ENCODE measurements around the gene PXMP2.

PXMP2 gene
- 0 to 1.9 (median 0.85) reads per million in 9 experiments for total RNA-seq

- DNase-seq = peak; percentile 90
- Mint-ChIP-seq H3K4me1 (ENCODE audit: low read depth in 2 of 2) (peaks cover 10 to 16% of the 10 kb centered on the region in 2 donors), H3K27me3 (no peaks in the 10 kb centered on the region), H3K27ac (peak within 1 kb of the TSS; percentile 41 to 76), H3K36me3 (ENCODE audit: insufficient read depth) (peaks cover 16% of the 10 kb centered on the region), H3K4me3 (peak within 1 kb of the TSS; percentile 79 to 85), H3K9me3 (no peaks in the 10 kb centered on the region)
- peak; percentile 91 for ATAC-seq (replicated peaks)
Observed at GRCh38 chr12:132687211-132688164, at the start of gene PXMP2, which contains the start of gene POLE. Gene PXMP2 (plus strand): TSS chr12:132687587. CDS start chr12:132687671, 84 bp downstream. Gene POLE (minus strand): TSS chr12:132687342. CDS start chr12:132687315, 27 bp downstream.

- peaks cover 2 to 8% of the 10 kb centered on the region in 2 donors for H3K4me1 Mint-ChIP-seq (ENCODE audit: low read depth in 2 of 2)
- no peak for DNase-seq
- H3K9me3 Mint-ChIP-seq = no peaks in the 10 kb centered on the region
- no peak for ATAC-seq (replicated peaks)
- H3K36me3 Mint-ChIP-seq (ENCODE audit: insufficient read depth) = peaks cover 4% of the 10 kb centered on the region
- H3K27ac Mint-ChIP-seq = peak overlapping the region in 1 of 2 donors; percentile 46
- no peak overlapping the region for H3K4me3 Mint-ChIP-seq
- H3K27me3 Mint-ChIP-seq = no peaks in the 10 kb centered on the region
Observed at GRCh38 chr12:132637811-132638210, 49.6 kb upstream of the PXMP2 start.

DNA sequence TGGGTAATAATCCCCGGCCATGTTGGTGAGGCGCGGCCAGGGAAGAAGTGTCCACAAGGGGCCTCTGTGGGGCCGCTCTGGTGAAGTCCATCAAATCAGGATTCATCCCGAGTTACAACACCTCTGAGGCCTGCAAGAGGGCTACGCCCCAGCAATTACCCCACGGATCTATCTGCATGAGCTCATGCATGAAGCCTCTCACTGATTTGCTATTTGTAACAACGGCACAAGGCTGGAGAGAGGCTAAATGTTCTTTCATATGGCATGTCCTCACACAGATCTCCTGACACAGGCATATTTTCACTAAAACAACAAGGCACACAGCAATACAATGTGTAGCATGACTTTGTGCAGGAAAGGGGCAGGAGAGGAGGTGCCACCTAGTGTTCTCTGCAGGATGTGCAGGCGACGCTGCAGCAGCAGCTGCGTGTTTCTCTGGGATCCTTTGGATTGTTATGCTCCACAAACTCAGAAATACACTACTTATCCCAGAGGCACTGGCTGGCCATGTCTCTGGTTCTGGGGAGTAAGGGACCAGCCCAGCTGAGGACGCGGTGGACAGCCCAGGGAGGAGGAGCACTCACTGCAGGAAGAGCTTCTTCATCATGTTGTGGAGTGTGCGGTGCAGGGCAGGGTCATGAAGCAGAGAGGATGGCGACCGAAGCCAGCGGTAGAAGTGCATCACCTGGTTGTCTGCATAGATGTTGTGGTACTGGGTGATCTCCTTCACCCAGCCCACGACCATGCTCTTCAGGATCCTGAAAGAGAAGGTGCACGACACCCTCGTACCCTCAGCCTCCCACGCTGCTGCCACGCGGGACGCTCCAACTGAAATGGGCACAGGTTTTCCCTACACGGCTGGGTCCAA is 48.6 kb upstream of the PXMP2 start:
- Mint-ChIP-seq H3K27me3 (no peaks in the 10 kb centered on the region), H3K36me3 (ENCODE audit: insufficient read depth) (peaks cover 4% of the 10 kb centered on the region), H3K27ac (no peak overlapping the region), H3K4me1 (ENCODE audit: low read depth in 2 of 2) (peaks cover 2 to 8% of the 10 kb centered on the region in 2 donors), H3K4me3 (no peak overlapping the region), H3K9me3 (no peaks in the 10 kb centered on the region)
- no peak for DNase-seq
- ATAC-seq (replicated peaks) = no peak

GRCh38 chr12:132639956-132640520 is 47.3 kb upstream of the PXMP2 start:
- DNase-seq = no peak
- no peak for ATAC-seq (replicated peaks)
- Mint-ChIP-seq H3K4me3 (no peak overlapping the region), H3K9me3 (no peaks in the 10 kb centered on the region), H3K36me3 (ENCODE audit: insufficient read depth) (peaks cover 4% of the 10 kb centered on the region), H3K4me1 (ENCODE audit: low read depth in 2 of 2) (peaks cover 2 to 8% of the 10 kb centered on the region in 2 donors), H3K27me3 (no peaks in the 10 kb centered on the region), H3K27ac (peak overlapping the region in 1 of 2 donors; percentile 15)

DNA sequence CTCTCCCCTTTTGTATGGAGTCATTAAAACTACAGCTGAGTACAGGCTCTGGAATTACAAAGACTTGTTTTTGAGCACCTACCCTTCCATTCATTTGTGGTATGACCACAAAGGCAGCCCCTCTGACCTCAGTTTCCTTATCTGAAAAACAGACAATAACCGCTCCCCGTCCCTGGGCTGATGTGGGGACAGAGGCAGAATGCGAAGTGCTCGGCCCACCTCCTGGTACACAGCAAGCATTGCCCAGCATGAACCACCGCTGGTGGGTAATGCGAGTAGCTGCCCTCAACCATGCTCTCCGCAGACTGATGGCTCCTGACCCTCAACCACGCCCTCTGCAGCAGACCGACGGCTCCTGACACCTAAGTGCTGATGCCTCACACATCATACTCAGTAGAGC is 46.5 kb upstream of the PXMP2 start:
- DNase-seq (no peak), ATAC-seq (replicated peaks) (no peak)
- peak overlapping the region in 1 of 2 donors; percentile 15 for H3K27ac Mint-ChIP-seq
- H3K27me3 Mint-ChIP-seq = no peaks in the 10 kb centered on the region
- no peaks in the 10 kb centered on the region for H3K9me3 Mint-ChIP-seq
- peaks cover 8% of the 10 kb centered on the region for H3K36me3 Mint-ChIP-seq (ENCODE audit: insufficient read depth)
- H3K4me1 Mint-ChIP-seq (ENCODE audit: low read depth in 2 of 2) = peaks cover 2 to 8% of the 10 kb centered on the region in 2 donors
- H3K4me3 Mint-ChIP-seq = no peak overlapping the region

DNA sequence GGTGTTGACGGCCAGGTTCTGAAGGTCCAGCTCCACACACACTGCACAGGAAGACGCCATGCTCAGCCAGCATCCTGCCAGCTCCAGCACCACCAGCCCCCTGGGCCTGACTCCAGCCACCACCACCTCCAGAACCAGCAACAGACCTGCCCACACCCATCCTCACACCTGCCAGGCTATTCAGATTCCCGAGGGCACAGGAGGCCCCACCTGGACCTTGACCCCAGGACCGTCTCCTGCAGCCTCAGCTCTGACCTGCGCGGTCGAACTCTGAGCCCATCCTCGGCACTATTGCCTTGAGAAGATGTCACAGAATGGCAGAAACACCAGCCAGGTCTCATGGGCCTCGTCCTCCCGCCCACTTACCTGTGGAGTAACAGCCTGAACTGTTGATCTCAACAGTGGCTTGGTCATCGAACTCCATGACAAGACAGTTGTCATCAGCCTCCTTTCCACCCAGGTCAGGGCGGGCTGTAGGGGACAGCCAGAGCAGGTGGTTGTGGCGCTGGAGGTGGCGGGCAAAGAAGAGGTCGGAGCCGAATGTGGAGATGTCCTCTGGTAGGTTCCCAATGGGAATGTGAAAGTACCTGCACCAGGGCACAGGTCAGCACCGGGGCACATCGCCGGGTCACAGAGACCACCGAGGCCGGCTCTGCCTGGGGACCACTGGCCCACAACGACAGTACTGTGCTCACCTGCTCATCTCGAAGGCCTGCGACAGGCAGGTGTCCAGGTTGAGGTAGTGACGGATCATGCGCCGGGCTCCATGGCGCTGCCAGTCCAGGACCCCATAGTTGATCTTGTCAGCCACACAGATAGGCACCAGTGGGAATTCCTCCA is 45.4 kb upstream of the PXMP2 start:
- DNase-seq (no peak), ATAC-seq (replicated peaks) (no peak)
- Mint-ChIP-seq H3K27me3 (no peaks in the 10 kb centered on the region), H3K36me3 (ENCODE audit: insufficient read depth) (peaks cover 17% of the 10 kb centered on the region), H3K27ac (no peak overlapping the region), H3K9me3 (no peaks in the 10 kb centered on the region), H3K4me3 (no peak overlapping the region), H3K4me1 (ENCODE audit: low read depth in 2 of 2) (peaks cover 2 to 8% of the 10 kb centered on the region in 2 donors)

- peaks cover 20% of the 10 kb centered on the region for H3K36me3 Mint-ChIP-seq (ENCODE audit: insufficient read depth)
- DNase-seq (no peak), ATAC-seq (replicated peaks) (no peak)
- no peak overlapping the region for H3K4me3 Mint-ChIP-seq
- no peaks in the 10 kb centered on the region for H3K27me3 Mint-ChIP-seq
- no peak overlapping the region for H3K27ac Mint-ChIP-seq
- no peaks in the 10 kb centered on the region for H3K9me3 Mint-ChIP-seq
- H3K4me1 Mint-ChIP-seq (ENCODE audit: low read depth in 2 of 2) = peaks cover 2 to 8% of the 10 kb centered on the region in 2 donors
Observed at GRCh38 chr12:132642846-132643835, 44.2 kb upstream of the PXMP2 start.

DNA sequence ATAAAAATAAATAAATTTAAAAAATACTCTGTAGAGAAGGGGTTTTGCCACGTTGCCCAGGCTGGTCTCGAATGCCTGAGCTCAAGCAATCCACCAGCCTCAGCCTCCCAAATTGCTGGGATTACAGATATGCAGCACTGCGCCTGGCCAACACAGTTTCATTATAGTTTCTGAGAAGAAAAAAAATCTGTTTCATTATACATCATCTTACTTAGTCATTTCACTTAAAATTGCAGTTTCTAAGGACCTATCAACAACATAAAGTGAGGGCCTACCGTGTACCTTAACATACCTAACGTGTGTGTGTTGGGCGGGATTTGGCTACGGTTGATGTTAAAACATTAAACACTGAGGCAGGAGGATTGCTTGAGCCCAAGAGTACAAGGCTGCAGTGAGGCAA is 40.5 kb upstream of the PXMP2 start:
- ATAC-seq (replicated peaks) = no peak

GRCh38 chr12:132647858-132648257 is 39.5 kb upstream of the PXMP2 start:
- H3K9me3 Mint-ChIP-seq = no peaks in the 10 kb centered on the region
- no peak for DNase-seq
- no peaks in the 10 kb centered on the region for H3K27me3 Mint-ChIP-seq
- H3K27ac Mint-ChIP-seq = peak overlapping the region in 1 of 2 donors; percentile 56
- no peak for ATAC-seq (replicated peaks)
- no peaks in the 10 kb centered on the region for H3K4me1 Mint-ChIP-seq (ENCODE audit: low read depth in 2 of 2)
- no peak overlapping the region for H3K4me3 Mint-ChIP-seq
- peaks cover 33% of the 10 kb centered on the region for H3K36me3 Mint-ChIP-seq (ENCODE audit: insufficient read depth)

More for the DNA sequence above, 40.5 kb upstream of the PXMP2 start:
- H3K27ac Mint-ChIP-seq = no peak overlapping the region
- H3K36me3 Mint-ChIP-seq (ENCODE audit: insufficient read depth) = peaks cover 28% of the 10 kb centered on the region
- no peaks in the 10 kb centered on the region for H3K27me3 Mint-ChIP-seq
- DNase-seq = no peak
- no peak overlapping the region for H3K4me3 Mint-ChIP-seq
- no peaks in the 10 kb centered on the region for H3K9me3 Mint-ChIP-seq
- no peaks in the 10 kb centered on the region for H3K4me1 Mint-ChIP-seq (ENCODE audit: low read depth in 2 of 2)

GRCh38 chr12:132648616-132649225 is 38.7 kb upstream of the PXMP2 start:
- no peak overlapping the region for H3K4me3 Mint-ChIP-seq
- H3K36me3 Mint-ChIP-seq (ENCODE audit: insufficient read depth) = peaks cover 33% of the 10 kb centered on the region
- H3K9me3 Mint-ChIP-seq = no peaks in the 10 kb centered on the region
- no peaks in the 10 kb centered on the region for H3K4me1 Mint-ChIP-seq (ENCODE audit: low read depth in 2 of 2)
- no peaks in the 10 kb centered on the region for H3K27me3 Mint-ChIP-seq
- no peak overlapping the region for H3K27ac Mint-ChIP-seq
- DNase-seq (no peak), ATAC-seq (replicated peaks) (no peak)

DNA sequence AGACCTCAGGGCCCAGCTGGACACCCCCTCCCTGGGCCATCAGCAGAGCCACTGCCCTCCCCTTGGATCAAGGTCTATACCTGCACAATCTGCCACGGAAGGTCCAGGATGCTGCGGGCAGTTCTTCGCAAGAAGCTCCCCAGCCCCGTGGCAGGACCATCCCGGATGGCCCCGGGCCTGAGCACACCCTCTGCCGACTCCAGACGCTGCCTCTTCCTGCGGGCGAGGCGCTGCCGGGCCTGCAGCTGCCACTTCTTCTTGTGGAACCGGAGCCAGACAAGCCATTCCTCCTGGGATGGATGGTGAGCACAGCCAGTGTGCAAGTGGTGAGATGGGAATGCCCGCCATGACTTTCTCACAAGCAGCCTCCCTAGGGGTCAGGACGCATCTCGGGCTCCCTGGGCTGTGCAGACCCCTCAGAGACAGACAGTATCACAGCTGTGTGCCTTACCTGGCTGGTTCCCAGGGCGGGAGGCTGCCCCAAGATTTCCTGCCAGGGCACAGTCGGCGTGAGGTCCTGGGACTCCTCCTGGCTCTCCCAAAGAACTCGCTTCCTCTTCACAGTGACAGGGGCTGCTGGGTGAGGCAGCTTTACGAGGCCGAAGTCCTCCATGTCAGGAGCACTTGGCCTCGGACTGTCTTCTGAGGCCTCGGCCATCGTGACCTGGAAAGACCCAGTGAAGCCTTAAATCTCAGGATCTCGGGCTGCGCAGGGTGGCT is 38.0 kb upstream of the PXMP2 start:
- Mint-ChIP-seq H3K4me3 (no peak overlapping the region), H3K4me1 (ENCODE audit: low read depth in 2 of 2) (no peaks in the 10 kb centered on the region), H3K27me3 (no peaks in the 10 kb centered on the region), H3K9me3 (no peaks in the 10 kb centered on the region), H3K36me3 (ENCODE audit: insufficient read depth) (peaks cover 37% of the 10 kb centered on the region), H3K27ac (no peak overlapping the region)
- ATAC-seq (replicated peaks) = no peak
- no peak for DNase-seq

Measured in effector memory CD8-positive, alpha-beta T cell (primary cell).